ENCODE measurements around the gene BFSP2.
"Not testable (repeated sequence)": the region's sequence is repeated elsewhere in the genome, so short reads cannot be mapped to it uniquely, and the experiment has no call there.

Gene BFSP2

GRCh38 chr3:133488785-133489367, 89.0 kb downstream of the BFSP2 start:
- no peaks in the 10 kb centered on the region for H3K27me3 ChIP-seq (replicated peaks; ENCODE audit: control insufficient read depth, insufficient read depth, low read length, poor library complexity, severe bottlenecking)

DNA sequence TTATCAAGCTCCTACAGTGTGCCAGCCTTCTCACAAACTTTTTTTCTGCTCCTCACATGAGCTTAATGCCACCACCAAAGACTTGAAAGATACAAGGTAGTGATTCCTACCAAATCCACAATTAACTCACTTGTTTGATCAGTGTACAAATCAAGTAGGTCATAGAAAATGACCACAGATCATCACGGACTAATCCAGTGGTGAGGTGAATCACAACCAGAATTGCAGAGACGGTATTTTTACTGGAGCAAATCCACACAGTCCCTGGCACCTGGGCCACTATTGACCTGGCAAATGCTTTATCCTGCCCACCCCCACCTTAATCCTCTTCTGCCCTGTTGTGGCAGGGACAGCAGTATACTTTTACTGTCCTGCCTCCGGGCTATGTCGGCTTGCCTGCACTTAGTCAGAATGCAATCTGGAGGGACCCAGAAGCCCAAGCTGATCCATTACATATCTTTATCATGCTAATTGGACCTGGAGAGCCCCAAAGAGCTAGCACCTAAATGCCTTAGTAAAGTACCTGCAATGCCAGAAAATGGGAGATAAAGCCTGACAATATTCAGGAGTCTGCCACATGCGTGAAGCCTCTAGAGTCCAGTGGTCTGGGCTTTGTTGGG, 89.7 kb downstream of the BFSP2 start:
- DNase-seq, result no peak
- no peaks in the 10 kb centered on the region for H3K9me3 ChIP-seq (ENCODE audit: control insufficient read depth, low read length)
- no peak overlapping the region for H3K27ac ChIP-seq (ENCODE audit: insufficient read depth, low read length, poor library complexity, severe bottlenecking)
- peaks cover 10% of the 10 kb centered on the region for H3K4me1 ChIP-seq (ENCODE audit: control insufficient read depth, insufficient read depth, low read length, poor library complexity, severe bottlenecking)
- no peaks in the 10 kb centered on the region for H3K27me3 ChIP-seq (replicated peaks; ENCODE audit: control insufficient read depth, insufficient read depth, low read length, poor library complexity, severe bottlenecking)
- no peaks in the 10 kb centered on the region for H3K36me3 ChIP-seq (ENCODE audit: control insufficient read depth, insufficient read depth, low read length)
- H3K4me3 ChIP-seq (ENCODE audit: insufficient read depth, low read depth, low read length, poor library complexity, severe bottlenecking), result no peak overlapping the region

More at GRCh38 chr3:133488785-133489367, 89.0 kb downstream of the BFSP2 start:
- H3K9me3 ChIP-seq (ENCODE audit: control insufficient read depth, low read length), result no peaks in the 10 kb centered on the region
- H3K4me3 ChIP-seq (ENCODE audit: insufficient read depth, low read depth, low read length, poor library complexity, severe bottlenecking), result no peak overlapping the region
- peaks cover 10% of the 10 kb centered on the region for H3K4me1 ChIP-seq (ENCODE audit: control insufficient read depth, insufficient read depth, low read length, poor library complexity, severe bottlenecking)
- H3K27ac ChIP-seq (ENCODE audit: insufficient read depth, low read length, poor library complexity, severe bottlenecking), result no peak overlapping the region
- no peaks in the 10 kb centered on the region for H3K36me3 ChIP-seq (ENCODE audit: control insufficient read depth, insufficient read depth, low read length)
- no peak for DNase-seq

GRCh38 chr3:133490468-133491351, 90.9 kb downstream of the BFSP2 start:
- H3K9me3 ChIP-seq (ENCODE audit: control insufficient read depth, low read length), result no peaks in the 10 kb centered on the region
- no peaks in the 10 kb centered on the region for H3K36me3 ChIP-seq (ENCODE audit: control insufficient read depth, insufficient read depth, low read length)
- no peaks in the 10 kb centered on the region for H3K27me3 ChIP-seq (replicated peaks; ENCODE audit: control insufficient read depth, insufficient read depth, low read length, poor library complexity, severe bottlenecking)
- H3K4me3 ChIP-seq (ENCODE audit: insufficient read depth, low read depth, low read length, poor library complexity, severe bottlenecking), result no peak overlapping the region
- DNase-seq, result peak in 1 of 3 donors; percentile 18
- H3K27ac ChIP-seq (ENCODE audit: insufficient read depth, low read length, poor library complexity, severe bottlenecking), result peak overlapping the region; percentile 38
- H3K4me1 ChIP-seq (ENCODE audit: control insufficient read depth, insufficient read depth, low read length, poor library complexity, severe bottlenecking), result peaks cover 10% of the 10 kb centered on the region

GRCh38 chr3:133491481-133492059, 91.7 kb downstream of the BFSP2 start:
- no peaks in the 10 kb centered on the region for H3K9me3 ChIP-seq (ENCODE audit: control insufficient read depth, low read length)
- DNase-seq, result no peak
- H3K27me3 ChIP-seq (replicated peaks; ENCODE audit: control insufficient read depth, insufficient read depth, low read length, poor library complexity, severe bottlenecking), result no peaks in the 10 kb centered on the region
- H3K27ac ChIP-seq (ENCODE audit: insufficient read depth, low read length, poor library complexity, severe bottlenecking), result no peak overlapping the region
- no peaks in the 10 kb centered on the region for H3K36me3 ChIP-seq (ENCODE audit: control insufficient read depth, insufficient read depth, low read length)
- H3K4me1 ChIP-seq (ENCODE audit: control insufficient read depth, insufficient read depth, low read length, poor library complexity, severe bottlenecking), result peaks cover 10% of the 10 kb centered on the region
- H3K4me3 ChIP-seq (ENCODE audit: insufficient read depth, low read depth, low read length, poor library complexity, severe bottlenecking), result no peak overlapping the region

GRCh38 chr3:133492159-133492741, 92.4 kb downstream of the BFSP2 start:
- H3K27me3 ChIP-seq (replicated peaks; ENCODE audit: control insufficient read depth, insufficient read depth, low read length, poor library complexity, severe bottlenecking), result no peaks in the 10 kb centered on the region
- DNase-seq, result no peak
- no peaks in the 10 kb centered on the region for H3K36me3 ChIP-seq (ENCODE audit: control insufficient read depth, insufficient read depth, low read length)
- peaks cover 10% of the 10 kb centered on the region for H3K4me1 ChIP-seq (ENCODE audit: control insufficient read depth, insufficient read depth, low read length, poor library complexity, severe bottlenecking)
- no peaks in the 10 kb centered on the region for H3K9me3 ChIP-seq (ENCODE audit: control insufficient read depth, low read length)
- H3K27ac ChIP-seq (ENCODE audit: insufficient read depth, low read length, poor library complexity, severe bottlenecking), result no peak overlapping the region
- no peak overlapping the region for H3K4me3 ChIP-seq (ENCODE audit: insufficient read depth, low read depth, low read length, poor library complexity, severe bottlenecking)

DNA sequence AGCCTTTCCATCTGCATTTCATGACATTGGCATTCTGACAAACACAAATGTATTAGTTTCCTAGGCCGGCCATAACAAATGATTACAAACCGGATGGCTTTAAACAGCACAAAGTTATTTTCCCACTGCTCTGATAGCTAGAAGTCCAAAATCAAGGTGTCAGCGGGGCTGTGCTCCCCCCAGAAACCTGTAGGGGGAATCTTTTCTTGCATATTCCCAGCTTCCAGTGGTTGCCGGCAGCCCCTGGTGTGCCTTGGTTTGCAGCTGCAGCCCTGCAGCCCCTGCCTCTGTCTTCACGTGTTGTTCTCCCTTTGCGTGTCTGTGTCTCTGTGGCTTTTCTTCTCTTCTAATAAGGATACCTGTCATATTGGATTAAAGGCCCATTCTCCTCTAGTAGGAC, 94.6 kb downstream of the BFSP2 start:
- Histone ChIP-seq H3K4me1 (ENCODE audit: control insufficient read depth, insufficient read depth, low read length, poor library complexity, severe bottlenecking) (peaks cover 10% of the 10 kb centered on the region), H3K27ac (ENCODE audit: insufficient read depth, low read length, poor library complexity, severe bottlenecking) (no peak overlapping the region), H3K4me3 (ENCODE audit: insufficient read depth, low read depth, low read length, poor library complexity, severe bottlenecking) (no peak overlapping the region), H3K36me3 (ENCODE audit: control insufficient read depth, insufficient read depth, low read length) (no peaks in the 10 kb centered on the region), H3K27me3 (replicated peaks; ENCODE audit: control insufficient read depth, insufficient read depth, low read length, poor library complexity, severe bottlenecking) (no peaks in the 10 kb centered on the region), H3K9me3 (ENCODE audit: control insufficient read depth, low read length) (no peaks in the 10 kb centered on the region)
- DNase-seq, result no peak

DNA sequence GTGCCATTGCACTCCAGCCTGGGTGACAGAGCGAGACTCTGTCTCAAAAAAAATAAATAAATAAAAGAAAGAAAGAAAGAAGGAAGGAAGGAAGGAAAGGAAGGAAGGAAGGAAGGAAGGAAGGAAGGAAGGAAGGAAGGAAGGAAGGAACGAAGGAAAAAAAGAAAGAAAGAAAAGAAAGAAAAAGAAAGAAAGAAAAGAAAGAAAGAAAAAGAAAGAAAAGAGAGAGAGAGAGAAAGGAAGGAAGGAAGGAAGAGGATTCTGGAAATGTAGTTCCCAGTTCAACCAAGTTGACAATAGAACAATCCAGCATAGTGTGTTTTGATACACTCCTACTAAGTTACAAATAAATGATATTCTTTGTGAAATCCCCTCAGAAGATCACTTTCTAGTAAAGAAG, 102.7 kb downstream of the BFSP2 start:
- H3K4me3 ChIP-seq (ENCODE audit: insufficient read depth, low read depth, low read length, poor library complexity, severe bottlenecking); H3K4me1 ChIP-seq (ENCODE audit: control insufficient read depth, insufficient read depth, low read length, poor library complexity, severe bottlenecking); H3K9me3 ChIP-seq (ENCODE audit: control insufficient read depth, low read length); H3K36me3 ChIP-seq (ENCODE audit: control insufficient read depth, insufficient read depth, low read length); H3K27me3 ChIP-seq (replicated peaks; ENCODE audit: control insufficient read depth, insufficient read depth, low read length, poor library complexity, severe bottlenecking); H3K27ac ChIP-seq (ENCODE audit: insufficient read depth, low read length, poor library complexity, severe bottlenecking); DNase-seq: not testable (repeated sequence)

- DNase-seq, result no peak
- Histone ChIP-seq H3K27ac (ENCODE audit: insufficient read depth, low read length, poor library complexity, severe bottlenecking) (no peak overlapping the region), H3K9me3 (ENCODE audit: control insufficient read depth, low read length) (no peaks in the 10 kb centered on the region)
Measured at GRCh38 chr3:133503409-133503808, 103.6 kb downstream of the BFSP2 start.

GRCh38 chr3:133504736-133505135, 104.9 kb downstream of the BFSP2 start:
- H3K27ac ChIP-seq (ENCODE audit: insufficient read depth, low read length, poor library complexity, severe bottlenecking), result no peak overlapping the region
- H3K4me3 ChIP-seq (ENCODE audit: insufficient read depth, low read depth, low read length, poor library complexity, severe bottlenecking), result no peak overlapping the region
- DNase-seq, result no peak
- no peaks in the 10 kb centered on the region for H3K36me3 ChIP-seq (ENCODE audit: control insufficient read depth, insufficient read depth, low read length)
- H3K27me3 ChIP-seq (replicated peaks; ENCODE audit: control insufficient read depth, insufficient read depth, low read length, poor library complexity, severe bottlenecking), result no peaks in the 10 kb centered on the region
- H3K4me1 ChIP-seq (ENCODE audit: control insufficient read depth, insufficient read depth, low read length, poor library complexity, severe bottlenecking), result no peaks in the 10 kb centered on the region
- H3K9me3 ChIP-seq (ENCODE audit: control insufficient read depth, low read length), result no peaks in the 10 kb centered on the region

More at GRCh38 chr3:133503409-133503808, 103.6 kb downstream of the BFSP2 start:
- H3K36me3 ChIP-seq (ENCODE audit: control insufficient read depth, insufficient read depth, low read length), result no peaks in the 10 kb centered on the region
- H3K27me3 ChIP-seq (replicated peaks; ENCODE audit: control insufficient read depth, insufficient read depth, low read length, poor library complexity, severe bottlenecking), result no peaks in the 10 kb centered on the region
- no peaks in the 10 kb centered on the region for H3K4me1 ChIP-seq (ENCODE audit: control insufficient read depth, insufficient read depth, low read length, poor library complexity, severe bottlenecking)
- H3K4me3 ChIP-seq (ENCODE audit: insufficient read depth, low read depth, low read length, poor library complexity, severe bottlenecking), result no peak overlapping the region

Data from effector memory CD4-positive, alpha-beta T cell (primary cell).